Stimulated activated CD4-positive, alpha-beta T cell treated with anti-CD3 and anti-CD28 coated beads, Interleukin-2, amount 100 ng/mL, for 24 hours (primary cell): Measurements from ENCODE around the gene LPAR1.

Experiments used
- DNase-seq, 2 donors: peaks; one replicate each; pipeline ENCODE4 v3.0.0-alpha.2; 2020

Gene LPAR1

DNA sequence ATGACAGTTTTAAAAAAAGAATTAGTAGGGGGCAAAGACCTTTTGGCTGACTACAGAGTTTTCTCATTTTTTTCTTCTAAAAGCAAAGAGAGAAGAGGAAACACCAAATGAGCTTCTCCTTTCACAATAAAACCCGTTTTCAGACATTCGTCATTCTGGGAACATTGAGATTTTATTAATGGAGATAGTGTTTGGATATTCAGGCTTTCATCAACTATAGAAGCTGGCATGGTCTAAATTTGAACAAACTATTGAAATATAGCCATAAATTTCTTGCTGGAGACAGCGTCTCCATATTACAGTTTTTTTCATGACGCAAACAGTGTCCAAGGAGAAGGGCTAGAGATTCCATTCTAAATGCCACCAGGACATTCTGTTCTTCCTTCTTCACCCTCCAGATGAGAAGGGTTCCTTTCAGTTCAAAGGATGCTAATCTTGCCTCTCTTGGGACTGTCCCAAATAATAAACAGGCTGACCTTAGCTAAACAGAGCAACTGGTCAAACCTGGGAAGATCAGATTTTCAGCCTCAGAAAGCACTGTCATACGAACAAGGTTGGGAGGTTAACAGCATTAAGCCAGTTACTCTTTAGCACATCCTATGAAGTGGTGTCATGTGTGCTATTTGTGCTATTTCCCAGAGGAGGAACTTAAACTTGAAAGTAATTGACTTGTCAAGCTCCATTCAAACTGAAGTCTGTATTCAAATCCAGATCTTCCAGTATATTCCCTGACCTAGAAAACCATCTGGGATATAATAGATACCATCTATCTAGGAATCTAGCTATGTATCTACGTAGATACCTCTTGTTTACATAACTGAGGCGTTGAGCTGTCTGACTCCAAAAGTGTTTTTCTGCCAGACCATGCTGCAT is 125.6 kb downstream of the LPAR1 start:
- DNase-seq = no peak

GRCh38 chr9:110911659-110912418 is 126.4 kb downstream of the LPAR1 start:
- DNase-seq = no peak

GRCh38 chr9:110908894-110909293 is 129.4 kb downstream of the LPAR1 start:
- no peak for DNase-seq

DNA sequence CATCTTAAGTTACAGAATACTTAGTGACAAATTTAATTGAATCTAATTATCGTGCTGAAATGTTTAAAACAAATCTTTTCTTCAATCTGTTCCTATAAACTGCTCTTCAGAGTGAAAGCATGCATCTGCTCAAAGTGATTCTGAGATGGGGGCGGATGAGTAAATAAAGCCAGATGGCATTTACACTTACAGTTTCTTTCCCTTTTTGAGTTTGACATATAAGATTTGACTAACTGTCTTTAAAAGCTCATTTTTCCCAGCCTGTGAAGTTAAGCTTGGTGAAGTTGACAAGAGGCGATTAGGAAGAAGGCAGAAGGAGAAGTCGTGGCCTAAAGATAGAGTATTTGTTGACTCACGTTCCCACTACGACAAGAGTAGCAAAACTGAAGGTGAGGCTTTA is 137.4 kb downstream of the LPAR1 start:
- no peak for DNase-seq

DNA sequence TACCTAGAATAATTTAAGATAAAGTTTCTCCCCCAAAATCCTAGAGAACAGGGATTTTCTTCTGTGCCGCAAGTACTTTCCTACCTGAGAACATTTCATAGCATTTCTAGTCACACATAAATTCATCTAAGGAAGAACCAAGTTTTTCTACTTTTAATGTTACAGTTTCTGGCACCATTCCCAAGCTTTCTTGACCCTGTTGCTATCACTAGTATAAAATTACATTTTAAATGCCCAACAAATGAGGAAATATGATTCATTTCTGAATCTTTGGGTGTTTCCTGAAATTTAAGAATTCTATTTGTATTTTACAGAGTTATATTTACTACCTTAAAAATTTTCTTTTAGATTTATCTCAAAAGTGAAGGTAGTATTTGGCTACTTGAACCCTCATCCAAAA is 137.8 kb downstream of the LPAR1 start:
- DNase-seq = no peak

DNA sequence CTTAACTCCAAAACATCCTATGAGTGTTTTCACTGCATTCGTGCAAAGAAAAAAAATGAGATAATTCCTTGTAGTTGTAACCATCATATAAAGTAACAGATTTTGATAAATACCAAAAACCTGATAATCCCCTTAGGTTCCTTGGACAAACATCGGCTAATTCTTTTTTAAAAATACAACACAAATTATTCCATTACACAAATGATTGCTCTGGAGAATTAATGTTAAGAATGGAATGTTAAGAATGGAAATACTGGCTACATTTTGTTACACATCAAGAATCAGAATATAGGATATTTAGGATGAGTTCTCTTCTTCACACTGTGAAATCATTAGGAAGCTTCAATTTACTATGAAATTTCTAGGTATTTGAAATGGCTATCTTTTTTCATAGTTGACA is 139.4 kb downstream of the LPAR1 start:
- DNase-seq = no peak

DNA sequence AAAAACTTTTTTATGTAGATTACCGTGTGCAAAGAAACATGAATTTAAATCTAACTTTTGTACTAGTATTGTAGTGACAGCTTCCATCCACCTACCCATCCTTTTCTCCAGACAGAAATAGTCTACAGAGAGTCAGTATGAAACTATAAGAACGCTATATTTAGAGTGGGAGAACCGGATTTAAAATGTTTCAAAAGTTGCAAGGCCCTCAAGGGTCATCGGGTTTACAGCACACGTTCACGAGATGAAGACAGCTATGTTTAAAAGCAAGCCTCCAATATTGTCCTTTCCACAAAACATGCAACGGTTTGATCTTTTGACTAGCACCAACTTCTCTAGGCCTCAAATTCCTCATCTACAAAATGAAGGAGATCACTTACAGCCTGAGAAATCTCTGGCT is 139.9 kb downstream of the LPAR1 start:
- DNase-seq = no peak

DNA sequence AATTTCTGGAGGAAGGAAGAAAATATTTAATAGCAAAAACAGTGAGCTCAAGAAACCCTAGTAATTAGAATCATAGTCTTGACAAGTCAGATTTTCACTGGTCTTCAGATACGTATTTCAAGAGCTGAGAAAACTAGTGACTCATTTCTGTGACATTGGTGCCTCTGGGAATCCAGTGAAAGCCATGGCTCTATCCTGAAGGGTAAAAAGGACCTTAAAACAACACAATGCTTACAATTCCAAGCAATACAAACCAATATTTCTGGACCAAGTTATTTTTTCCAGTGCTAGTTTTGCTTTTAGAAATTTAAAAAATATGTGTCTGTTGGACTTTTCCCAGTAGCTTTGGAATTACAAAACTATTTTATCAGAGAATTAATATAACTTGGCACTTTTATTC is 140.3 kb downstream of the LPAR1 start:
- DNase-seq = no peak

- no peak for DNase-seq
These were observed 142.9 kb downstream of the LPAR1 start for GRCh38 chr9:110895147-110895905.

GRCh38 chr9:110894731-110895130 is 143.5 kb downstream of the LPAR1 start:
- no peak for DNase-seq

GRCh38 chr9:110892689-110893088 is 145.6 kb downstream of the LPAR1 start:
- DNase-seq = no peak

DNA sequence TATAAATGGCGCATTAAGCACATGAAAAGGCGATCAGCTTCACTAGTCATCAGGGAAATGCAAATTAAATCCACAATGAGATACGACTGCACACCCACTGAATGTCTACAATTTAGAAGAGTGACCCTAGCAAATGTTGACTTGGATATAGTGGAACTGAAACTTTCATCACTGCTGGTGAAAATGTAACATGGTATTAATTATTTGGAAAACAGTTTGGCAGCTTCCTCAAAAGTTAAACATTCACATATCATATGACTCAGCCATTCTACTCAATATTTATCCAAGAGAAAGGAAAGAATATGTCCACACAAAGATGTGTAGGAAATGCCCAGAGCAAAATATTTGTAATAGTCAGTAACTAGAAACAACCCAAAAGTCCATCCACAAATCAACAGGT is 146.5 kb downstream of the LPAR1 start:
- no peak for DNase-seq

- DNase-seq = no peak
These were observed 147.9 kb downstream of the LPAR1 start for GRCh38 chr9:110890416-110890815.

- DNase-seq = no peak
These were observed 151.0 kb downstream of the LPAR1 start for GRCh38 chr9:110887276-110887675.

DNA sequence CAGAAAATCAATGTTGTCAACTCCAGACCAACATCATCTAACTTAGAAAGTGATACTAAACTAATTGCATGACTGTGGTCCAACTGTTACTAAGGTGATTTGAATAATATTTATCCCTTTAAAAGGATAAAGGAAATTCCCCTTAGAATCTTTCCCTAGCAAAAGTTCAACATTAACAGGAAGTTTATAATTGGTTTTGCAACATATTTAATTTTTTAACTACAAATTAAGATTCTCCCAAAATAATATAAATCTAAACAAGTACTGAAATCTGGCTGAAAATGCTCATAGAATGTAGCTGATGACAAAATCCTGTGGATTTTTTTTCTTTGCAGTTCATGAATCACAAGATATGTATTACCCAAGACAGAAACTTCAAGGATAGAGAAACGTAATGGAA is 151.4 kb downstream of the LPAR1 start:
- DNase-seq = no peak

GRCh38 chr9:110880189-110880588 is 158.1 kb downstream of the LPAR1 start:
- no peak for DNase-seq

- no peak for DNase-seq
These were observed 160.9 kb downstream of the LPAR1 start for GRCh38 chr9:110877374-110877773.

- no peak for DNase-seq
These were observed 161.3 kb downstream of the LPAR1 start for GRCh38 chr9:110876929-110877328.

DNA sequence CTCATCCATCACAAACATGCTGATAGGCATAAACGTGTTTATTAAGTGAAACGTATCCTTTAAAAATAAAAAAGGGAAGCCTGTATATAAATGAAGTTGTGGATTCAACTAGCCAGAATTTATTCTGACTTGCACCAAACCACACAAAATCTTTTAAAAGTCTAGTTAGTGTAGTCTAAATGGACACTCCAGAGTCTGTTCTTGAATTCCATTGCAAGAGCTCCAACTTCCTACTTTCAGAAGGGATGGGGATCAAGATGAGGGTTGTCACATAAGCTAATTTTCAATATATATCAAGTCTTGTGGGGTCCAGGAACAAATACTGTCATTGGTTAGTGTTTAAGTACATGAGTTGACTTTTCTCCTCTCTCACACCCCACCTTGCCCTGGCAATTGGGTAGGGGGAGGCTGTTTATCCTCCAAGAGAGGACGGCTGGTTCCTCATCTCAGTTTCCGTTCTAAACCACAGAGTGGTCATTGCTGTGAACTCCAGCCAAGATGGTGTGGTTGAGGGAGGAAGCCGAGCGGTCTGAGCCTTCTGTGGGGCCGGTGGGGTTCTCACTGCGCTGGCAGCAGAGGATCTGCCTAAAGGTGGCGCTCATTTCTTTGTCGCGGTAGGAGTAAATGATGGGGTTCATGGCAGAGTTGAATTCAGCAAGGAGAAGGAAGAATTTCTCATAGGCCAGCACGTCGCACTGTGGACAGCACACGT is 163.2 kb downstream of the LPAR1 start:
- DNase-seq = peak in 1 of 2 donors; percentile 0

GRCh38 chr9:110872920-110873319 is 165.3 kb downstream of the LPAR1 start:
- no peak for DNase-seq

GRCh38 chr9:110871736-110872135 is 166.5 kb downstream of the LPAR1 start:
- DNase-seq = no peak

DNA sequence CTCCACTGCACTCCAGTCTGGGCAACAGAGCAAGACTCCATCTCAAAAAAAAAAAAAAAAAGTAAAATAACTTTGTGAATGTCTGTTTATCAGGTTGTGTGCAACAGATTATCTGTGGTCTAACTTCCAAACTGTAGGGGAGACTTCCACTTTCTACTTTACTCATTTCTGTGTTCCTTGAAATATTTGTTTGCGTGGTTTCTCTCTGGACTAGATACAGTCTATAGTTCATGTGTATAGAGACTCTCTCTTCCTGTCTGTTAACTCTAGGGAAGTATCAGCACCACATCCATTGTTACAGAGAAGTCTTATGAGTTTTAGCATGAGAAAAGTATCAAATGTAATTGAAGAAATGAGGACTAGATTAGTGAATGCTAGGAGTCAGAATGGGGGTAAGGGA is 168.3 kb downstream of the LPAR1 start:
- DNase-seq = no peak

DNA sequence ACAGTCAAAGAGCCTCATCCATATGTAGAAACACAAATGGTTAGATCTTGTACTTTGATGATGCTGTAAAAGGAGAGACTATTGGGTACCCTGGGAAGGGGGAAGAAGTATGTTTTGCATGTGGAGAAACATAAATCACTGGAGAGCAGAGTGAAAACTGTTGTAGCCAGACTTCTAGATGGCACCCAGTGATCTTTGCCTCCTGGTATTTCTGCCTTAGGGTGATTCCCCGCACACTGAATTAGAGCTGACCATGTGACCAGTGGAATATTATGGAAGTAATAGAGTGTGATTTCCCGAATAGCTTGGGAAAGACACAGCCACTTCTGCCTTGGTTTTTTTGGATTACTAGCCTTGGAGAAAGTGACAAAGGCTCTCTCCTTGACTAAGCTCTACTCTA is 174.3 kb downstream of the LPAR1 start:
- DNase-seq = no peak
